Measurements from ENCODE around the gene GALNT6.

The GALNT6 gene

DNA sequence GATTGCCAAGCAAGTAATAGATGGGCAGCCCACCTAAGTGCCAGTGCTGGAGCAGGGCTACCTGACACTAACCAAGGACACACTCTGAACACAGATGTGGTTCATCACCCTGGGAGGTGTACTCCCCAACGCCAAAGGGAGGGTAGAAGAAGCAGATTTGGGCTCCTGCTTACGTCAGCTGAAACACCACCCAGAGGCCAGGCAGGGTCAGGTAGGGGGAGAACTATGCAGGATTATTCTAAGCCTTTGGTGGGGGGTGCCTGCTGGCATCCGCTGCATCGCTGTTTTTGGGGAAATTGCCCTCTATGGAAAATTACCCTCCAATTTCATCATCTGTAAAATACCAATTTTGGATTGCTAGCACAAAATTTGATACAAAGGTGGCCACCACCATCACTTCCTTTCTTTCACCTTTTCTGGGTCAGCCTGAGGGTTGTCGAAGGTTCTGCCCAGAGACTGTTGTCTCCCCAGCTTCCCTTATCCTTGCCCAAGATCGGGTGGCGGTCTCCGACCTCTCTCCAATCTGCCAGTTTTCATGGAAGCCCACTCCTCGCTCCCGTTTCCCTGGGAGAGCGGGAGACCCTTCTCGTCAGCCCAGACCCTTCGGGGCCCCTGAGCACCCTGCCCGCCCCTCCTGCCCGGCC lies 67.8 kb downstream of the GALNT6 start:
- Histone ChIP-seq H3K36me3 (replicated peaks) (no peaks in the 10 kb centered on the region), H3K27ac (no peak overlapping the region), H3K4me3 (ENCODE audit: low read depth, low read length) (no peak overlapping the region), H3K27me3 (replicated peaks) (no peaks in the 10 kb centered on the region)
- no peak for DNase-seq
- TF ChIP-seq, protein P1, sequence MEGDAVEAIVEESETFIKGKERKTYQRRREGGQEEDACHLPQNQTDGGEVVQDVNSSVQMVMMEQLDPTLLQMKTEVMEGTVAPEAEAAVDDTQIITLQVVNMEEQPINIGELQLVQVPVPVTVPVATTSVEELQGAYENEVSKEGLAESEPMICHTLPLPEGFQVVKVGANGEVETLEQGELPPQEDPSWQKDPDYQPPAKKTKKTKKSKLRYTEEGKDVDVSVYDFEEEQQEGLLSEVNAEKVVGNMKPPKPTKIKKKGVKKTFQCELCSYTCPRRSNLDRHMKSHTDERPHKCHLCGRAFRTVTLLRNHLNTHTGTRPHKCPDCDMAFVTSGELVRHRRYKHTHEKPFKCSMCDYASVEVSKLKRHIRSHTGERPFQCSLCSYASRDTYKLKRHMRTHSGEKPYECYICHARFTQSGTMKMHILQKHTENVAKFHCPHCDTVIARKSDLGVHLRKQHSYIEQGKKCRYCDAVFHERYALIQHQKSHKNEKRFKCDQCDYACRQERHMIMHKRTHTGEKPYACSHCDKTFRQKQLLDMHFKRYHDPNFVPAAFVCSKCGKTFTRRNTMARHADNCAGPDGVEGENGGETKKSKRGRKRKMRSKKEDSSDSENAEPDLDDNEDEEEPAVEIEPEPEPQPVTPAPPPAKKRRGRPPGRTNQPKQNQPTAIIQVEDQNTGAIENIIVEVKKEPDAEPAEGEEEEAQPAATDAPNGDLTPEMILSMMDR (IDR thresholded peaks at IDR 0.05; ENCODE audit: low read depth, low read length, missing control alignments), result no peak
- in situ Hi-C loops (cut with HindIII; ENCODE audit: low pct_ligation_motif_present, low sequenced_read_pairs), result no loop called here

DNA sequence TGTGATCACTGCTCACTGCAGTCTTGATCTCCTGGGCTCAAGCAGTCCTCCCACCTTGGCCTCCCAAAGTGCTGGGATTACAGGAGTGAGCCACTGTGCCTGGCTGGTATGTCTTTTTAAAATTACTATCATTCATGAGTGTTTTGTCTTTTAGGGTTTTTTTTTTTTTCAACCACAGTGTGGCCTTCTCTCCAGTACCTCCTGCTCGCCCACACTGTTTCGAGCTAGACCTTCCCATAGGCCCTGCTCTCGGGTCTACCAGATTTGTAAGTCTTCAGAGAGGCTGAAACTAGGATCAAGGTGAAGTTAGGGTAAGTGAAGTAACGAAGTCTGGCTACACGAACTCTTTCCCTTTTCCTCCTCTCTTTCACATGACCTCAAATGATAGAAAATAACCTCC lies 68.8 kb downstream of the GALNT6 start:
- DNase-seq, result no peak
- no peaks in the 10 kb centered on the region for H3K27me3 ChIP-seq (replicated peaks)
- TF ChIP-seq, protein P1 (IDR thresholded peaks at IDR 0.05; ENCODE audit: low read depth, low read length, missing control alignments), result no peak
- H3K27ac ChIP-seq, result no peak overlapping the region
- H3K4me3 ChIP-seq (ENCODE audit: low read depth, low read length), result no peak overlapping the region
- in situ Hi-C loops (cut with HindIII; ENCODE audit: low pct_ligation_motif_present, low sequenced_read_pairs), result no loop called here
- H3K36me3 ChIP-seq (replicated peaks), result no peaks in the 10 kb centered on the region

DNA sequence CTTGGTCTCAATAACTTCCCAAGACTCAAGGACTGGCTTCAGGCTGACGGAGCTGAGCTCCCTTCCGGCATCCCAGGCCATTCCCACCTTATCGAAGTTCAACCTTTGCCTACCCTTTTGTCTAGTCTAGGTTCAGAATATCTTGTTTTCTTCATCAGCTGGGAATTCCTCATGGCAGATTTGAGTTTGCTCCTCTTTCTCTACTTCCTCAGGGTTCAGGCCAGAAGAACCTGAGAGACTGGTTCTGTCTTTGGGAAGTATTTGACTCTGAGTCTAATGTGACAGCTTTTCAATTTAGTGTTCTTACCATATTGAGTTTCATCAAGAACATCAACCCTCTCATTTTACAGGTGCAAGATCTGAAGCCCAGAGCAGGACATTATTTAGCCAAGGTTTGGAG lies 69.3 kb downstream of the GALNT6 start:
- no peak for DNase-seq
- H3K27me3 ChIP-seq (replicated peaks), result no peaks in the 10 kb centered on the region
- in situ Hi-C loops (cut with HindIII; ENCODE audit: low pct_ligation_motif_present, low sequenced_read_pairs), result no loop called here
- TF ChIP-seq, protein P1 (IDR thresholded peaks at IDR 0.05; ENCODE audit: low read depth, low read length, missing control alignments), result no peak
- no peak overlapping the region for H3K27ac ChIP-seq
- H3K36me3 ChIP-seq (replicated peaks), result no peaks in the 10 kb centered on the region
- H3K4me3 ChIP-seq (ENCODE audit: low read depth, low read length), result no peak overlapping the region

DNA sequence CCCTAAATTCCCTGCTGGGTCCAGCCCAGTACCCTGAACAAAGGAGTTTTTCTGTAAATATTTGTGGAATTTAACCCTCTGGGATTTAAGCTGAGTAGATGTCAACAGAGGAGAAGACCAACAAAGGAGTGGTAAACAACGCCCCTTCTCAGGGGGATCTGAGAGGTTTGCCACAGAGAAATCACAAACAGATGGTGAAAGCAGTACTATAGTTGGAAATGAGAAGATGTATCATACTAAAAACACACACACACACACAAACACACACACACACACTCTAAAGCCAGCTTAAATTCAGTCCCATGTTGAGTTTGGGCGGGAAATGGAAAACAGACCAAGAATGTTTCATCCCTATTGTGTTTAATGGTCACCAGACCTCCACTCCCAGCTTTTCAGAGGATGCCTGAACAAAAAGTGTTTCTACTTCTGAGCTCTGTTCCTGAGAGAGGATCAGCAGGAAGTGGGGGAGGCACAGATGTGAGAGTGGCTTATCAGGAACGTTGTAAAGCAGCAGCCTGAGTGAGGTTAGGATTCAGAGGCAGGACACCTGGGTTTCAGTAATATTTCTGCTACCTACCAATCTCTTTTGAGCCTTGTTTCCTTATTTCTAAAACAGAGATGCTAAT lies 70.4 kb downstream of the GALNT6 start:
- H3K27ac ChIP-seq, result no peak overlapping the region
- no peak overlapping the region for H3K4me3 ChIP-seq (ENCODE audit: low read depth, low read length)
- H3K27me3 ChIP-seq (replicated peaks), result no peaks in the 10 kb centered on the region
- DNase-seq, result no peak
- TF ChIP-seq, protein P1 (IDR thresholded peaks at IDR 0.05; ENCODE audit: low read depth, low read length, missing control alignments), result no peak
- in situ Hi-C loops (cut with HindIII; ENCODE audit: low pct_ligation_motif_present, low sequenced_read_pairs), result no loop called here
- H3K36me3 ChIP-seq (replicated peaks), result no peaks in the 10 kb centered on the region

DNA sequence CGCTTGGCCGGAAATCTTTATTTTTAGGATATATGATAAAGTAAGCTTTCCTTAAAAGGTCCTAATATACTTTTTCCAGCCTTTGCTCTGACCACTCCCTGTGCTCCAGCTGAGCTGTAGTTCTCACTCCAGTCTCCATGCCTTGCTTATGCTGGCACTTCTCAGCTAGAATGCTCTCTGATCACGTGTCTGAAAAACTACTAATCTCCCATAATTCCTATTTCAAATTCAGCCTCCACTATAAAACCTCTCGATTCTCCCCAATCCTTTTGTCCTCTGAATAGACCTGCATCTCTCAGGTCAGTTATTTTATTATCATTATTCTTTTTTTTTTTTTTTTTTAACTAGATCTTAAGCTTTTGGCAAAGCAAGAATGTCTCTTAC lies 70.9 kb downstream of the GALNT6 start:
- in situ Hi-C loops (cut with HindIII; ENCODE audit: low pct_ligation_motif_present, low sequenced_read_pairs), result no loop called here
- H3K27me3 ChIP-seq (replicated peaks), result no peaks in the 10 kb centered on the region
- H3K4me3 ChIP-seq (ENCODE audit: low read depth, low read length), result no peak overlapping the region
- no peak overlapping the region for H3K27ac ChIP-seq
- TF ChIP-seq, protein P1 (IDR thresholded peaks at IDR 0.05; ENCODE audit: low read depth, low read length, missing control alignments), result no peak
- no peak for DNase-seq
- H3K36me3 ChIP-seq (replicated peaks), result no peaks in the 10 kb centered on the region

Measured in brain microvascular endothelial cell (primary cell).